ENCODE data around the gene WSCD2.

GRCh38 chr12:108228746-108229145 is 99.7 kb downstream of the WSCD2 start:
- no peak for TF ChIP-seq CTCF (IDR thresholded peaks at IDR 0.05)
- TF ChIP-seq POLR2A (IDR thresholded peaks at IDR 0.05), result no peak

All from Peyer's patch (tissue), 4 donors.